NCI-H774 (cell line): ENCODE results near the gene L3MBTL1.
"Not testable (repeated sequence)": the region's sequence is repeated elsewhere in the genome, so short reads cannot be mapped to it uniquely, and the experiment has no call there.

Experiments
- DNase-seq: peaks from one replicate; lab custom pipeline; 2025; lab: John Stamatoyannopoulos, UW

Gene L3MBTL1

GRCh38 chr20:43507150-43508080 lies at the start of gene L3MBTL1:
TSS of gene L3MBTL1 (plus strand) at chr20:43507697. CDS start at chr20:43513504, 5,807 bp downstream.
- peak; percentile 58 for DNase-seq

- DNase-seq, result no peak
These were observed 49.0 kb upstream of the L3MBTL1 start for GRCh38 chr20:43458422-43458924.

GRCh38 chr20:43459022-43459942 lies 48.2 kb upstream of the L3MBTL1 start:
- DNase-seq, result no peak

GRCh38 chr20:43460172-43460829 lies 47.2 kb upstream of the L3MBTL1 start:
- no peak for DNase-seq

- DNase-seq, result no peak
These were observed 46.7 kb upstream of the L3MBTL1 start for GRCh38 chr20:43460830-43461200.

- no peak for DNase-seq
These were observed 45.4 kb upstream of the L3MBTL1 start for GRCh38 chr20:43461894-43462659.

- no peak for DNase-seq
These were observed 44.6 kb upstream of the L3MBTL1 start for GRCh38 chr20:43462660-43463526.

- no peak for DNase-seq
These were observed 43.8 kb upstream of the L3MBTL1 start for GRCh38 chr20:43463527-43464218.

GRCh38 chr20:43464219-43464790 lies 43.2 kb upstream of the L3MBTL1 start:
- no peak for DNase-seq

GRCh38 chr20:43465625-43465943 lies 41.9 kb upstream of the L3MBTL1 start:
- no peak for DNase-seq

- no peak for DNase-seq
These were observed 39.9 kb upstream of the L3MBTL1 start for GRCh38 chr20:43467589-43467988.

- no peak for DNase-seq
These were observed 34.7 kb upstream of the L3MBTL1 start for GRCh38 chr20:43472671-43473380.

- no peak for DNase-seq
These were observed 34.2 kb upstream of the L3MBTL1 start for GRCh38 chr20:43473381-43473704.

GRCh38 chr20:43477193-43477592 lies 30.3 kb upstream of the L3MBTL1 start:
- DNase-seq, result no peak

GRCh38 chr20:43477619-43478018 lies 29.9 kb upstream of the L3MBTL1 start:
- no peak for DNase-seq

- DNase-seq, result no peak
These were observed 17.5 kb upstream of the L3MBTL1 start for GRCh38 chr20:43490038-43490437.

- no peak for DNase-seq
These were observed 15.4 kb upstream of the L3MBTL1 start for GRCh38 chr20:43492101-43492500.

- no peak for DNase-seq
These were observed 12.1 kb upstream of the L3MBTL1 start for GRCh38 chr20:43495388-43495787.

- DNase-seq, result not testable (repeated sequence)
These were observed 5.5 kb upstream of the L3MBTL1 start for GRCh38 chr20:43502021-43502420.
